Neural crest cell (in vitro differentiated cells): Measurements from ENCODE around the gene TMEM150A. TPM values are rescaled to one million over a fixed set of nuclear protein-coding genes. Genes with fewer than 3 reads are reported as not detected.
A peak's percentile ranks its signal among the peaks of the same experiment; 100 is the strongest.
"Not testable (repeated sequence)": the region's sequence is repeated elsewhere in the genome, so short reads cannot be mapped to it uniquely, and the experiment has no call there.

ENCODE experiments used
- DNase-seq: peaks from one replicate; pipeline ENCODE4 v3.0.0; 2021; ENCODE audit warnings: low read depth, mixed read lengths, low spot score
- H3K27ac Mint-ChIP-seq: one replicate; pipeline ENCODE4 v1.8.0; 2021; ENCODE audit warnings: mild to moderate bottlenecking, mixed read lengths; ENCODE audit not compliant: unreplicated experiment
- H3K27me3 Mint-ChIP-seq: 2 replicates; pipeline ENCODE4 v1.8.0; 2021; ENCODE audit warnings: low read depth, mild to moderate bottlenecking, mixed read lengths
- H3K36me3 Mint-ChIP-seq: 2 replicates; pipeline ENCODE4 v1.8.0; 2021; ENCODE audit warnings: low read depth, mild to moderate bottlenecking, mixed read lengths
- H3K4me1 Mint-ChIP-seq: 2 replicates; pipeline ENCODE4 v1.8.0; 2021; ENCODE audit warnings: mixed read lengths
- H3K4me3 Mint-ChIP-seq: one replicate; pipeline ENCODE4 v1.8.0; 2021; ENCODE audit warnings: mild to moderate bottlenecking, mixed read lengths
- H3K9me3 Mint-ChIP-seq: 2 replicates; pipeline ENCODE4 v1.8.0; 2021; ENCODE audit warnings: mixed read lengths
- total RNA-seq: library from RNA; stranded (reverse); gene quantifications from 2 replicates; pipeline ENCODE4 v1.2.1, GENCODE V29; 2021
- TF ChIP-seq, protein P1 (sequence below): fragments of 200-600 bp; sonication (generic); conservative IDR thresholded peaks from 2 replicates; pipeline ENCODE4 v1.5.0; 2021; ENCODE audit warnings: antibody characterized with exemption, mild to moderate bottlenecking

TMEM150A gene
- total RNA-seq, 1 donor from 2014 or later, result 20.9 TPM

DNA sequence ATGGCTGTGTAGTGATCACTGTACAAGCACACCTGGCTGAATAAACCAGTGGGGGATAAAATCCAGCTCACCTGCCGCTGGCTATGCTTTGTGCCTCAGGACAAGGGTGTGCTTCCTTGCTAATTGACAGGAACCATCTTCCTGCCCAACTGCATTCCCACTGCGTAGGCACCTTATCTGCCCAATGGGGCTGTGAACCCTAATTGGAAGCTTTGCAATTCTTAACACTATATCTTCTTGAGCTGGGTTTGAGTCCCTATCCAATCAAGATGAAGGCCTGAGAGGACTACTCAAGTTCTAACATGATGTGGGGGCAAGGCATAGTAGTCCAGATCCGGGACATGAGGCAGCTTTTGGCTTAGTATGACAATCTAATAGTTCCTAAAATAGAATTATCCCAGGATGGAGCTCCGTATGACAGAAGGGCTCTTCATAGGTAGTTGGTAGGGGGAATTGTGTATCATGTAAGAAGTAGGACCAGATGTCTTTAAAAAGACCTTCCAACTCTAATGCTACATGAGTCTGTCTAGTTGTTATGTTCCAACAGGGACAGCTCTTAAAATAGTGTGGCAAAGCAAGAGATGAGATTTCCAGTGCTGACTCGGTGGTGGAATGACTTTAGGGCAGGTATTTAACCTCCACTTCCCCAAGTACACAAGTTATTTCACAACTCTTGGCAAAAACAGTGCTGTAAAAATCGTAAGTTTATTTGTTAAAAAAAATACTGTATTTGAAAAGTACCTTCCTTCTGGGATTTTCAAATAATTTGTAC is 2.3 kb upstream of the TMEM150A start:
- TF ChIP-seq, protein P1, sequence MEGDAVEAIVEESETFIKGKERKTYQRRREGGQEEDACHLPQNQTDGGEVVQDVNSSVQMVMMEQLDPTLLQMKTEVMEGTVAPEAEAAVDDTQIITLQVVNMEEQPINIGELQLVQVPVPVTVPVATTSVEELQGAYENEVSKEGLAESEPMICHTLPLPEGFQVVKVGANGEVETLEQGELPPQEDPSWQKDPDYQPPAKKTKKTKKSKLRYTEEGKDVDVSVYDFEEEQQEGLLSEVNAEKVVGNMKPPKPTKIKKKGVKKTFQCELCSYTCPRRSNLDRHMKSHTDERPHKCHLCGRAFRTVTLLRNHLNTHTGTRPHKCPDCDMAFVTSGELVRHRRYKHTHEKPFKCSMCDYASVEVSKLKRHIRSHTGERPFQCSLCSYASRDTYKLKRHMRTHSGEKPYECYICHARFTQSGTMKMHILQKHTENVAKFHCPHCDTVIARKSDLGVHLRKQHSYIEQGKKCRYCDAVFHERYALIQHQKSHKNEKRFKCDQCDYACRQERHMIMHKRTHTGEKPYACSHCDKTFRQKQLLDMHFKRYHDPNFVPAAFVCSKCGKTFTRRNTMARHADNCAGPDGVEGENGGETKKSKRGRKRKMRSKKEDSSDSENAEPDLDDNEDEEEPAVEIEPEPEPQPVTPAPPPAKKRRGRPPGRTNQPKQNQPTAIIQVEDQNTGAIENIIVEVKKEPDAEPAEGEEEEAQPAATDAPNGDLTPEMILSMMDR, result no peak
- no peak overlapping the region for H3K27ac Mint-ChIP-seq
- H3K27me3 Mint-ChIP-seq, result no peaks in the 10 kb centered on the region

DNA sequence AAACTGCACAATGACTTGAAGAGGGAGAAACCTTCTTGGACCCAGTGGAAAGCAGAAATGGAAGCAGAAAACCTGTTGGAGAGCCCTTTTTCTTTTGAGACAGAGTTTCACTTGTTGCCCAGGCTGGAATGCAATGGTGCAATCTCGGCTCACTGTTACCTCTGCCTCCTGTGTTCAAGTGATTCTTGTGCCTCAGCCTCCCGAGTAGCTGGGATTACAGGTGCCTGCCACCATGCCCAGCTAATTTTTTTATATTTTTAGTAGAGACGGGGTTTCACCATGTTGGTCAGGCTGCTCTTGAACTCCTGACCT is 1.6 kb upstream of the TMEM150A start:
- not testable (repeated sequence) for H3K27ac Mint-ChIP-seq, H3K27me3 Mint-ChIP-seq, H3K36me3 Mint-ChIP-seq, H3K9me3 Mint-ChIP-seq, DNase-seq
- peaks cover 27% of the 10 kb centered on the region for H3K4me1 Mint-ChIP-seq
- peak overlapping the region; percentile 89 for H3K4me3 Mint-ChIP-seq

More for the DNA sequence above, 2.3 kb upstream of the TMEM150A start:
- Mint-ChIP-seq H3K9me3 (no peaks in the 10 kb centered on the region), H3K36me3 (no peaks in the 10 kb centered on the region), H3K4me3 (peak overlapping the region; percentile 89), H3K4me1 (peaks cover 27% of the 10 kb centered on the region)
- no peak for DNase-seq

DNA sequence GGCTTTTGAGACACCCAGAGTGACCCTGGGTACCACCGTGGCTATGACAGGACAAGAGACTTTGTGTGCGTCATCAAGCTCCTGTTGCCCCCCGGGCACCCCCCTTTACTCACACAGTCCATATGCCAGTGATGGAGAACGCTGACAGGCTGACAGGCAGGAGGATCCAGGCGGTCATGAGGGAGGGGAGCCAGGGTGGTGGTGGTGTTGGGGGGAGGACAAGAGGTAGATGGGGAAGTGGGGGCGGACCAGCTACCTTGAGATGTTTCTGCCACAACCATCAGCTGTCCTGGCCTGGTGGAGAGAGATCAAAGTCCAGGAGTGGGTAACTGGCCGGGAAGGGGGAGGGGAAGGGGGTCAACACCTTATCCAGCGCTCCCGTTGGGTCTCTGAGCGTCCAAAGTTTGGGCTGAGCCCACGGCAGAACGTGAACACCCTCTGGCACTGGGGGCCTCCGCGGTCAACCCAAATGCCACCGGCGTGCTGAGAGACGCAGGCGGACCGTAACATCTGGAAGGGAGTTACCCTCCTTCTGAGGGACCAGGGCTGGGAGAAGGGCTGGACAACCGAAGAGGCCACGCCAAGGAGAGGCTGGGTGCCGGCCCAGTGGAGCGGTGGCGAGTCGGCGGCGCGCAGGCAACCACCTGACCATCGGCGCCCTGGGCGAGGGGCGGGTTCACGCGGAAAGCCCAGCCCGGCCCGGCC is 575 bp downstream of the TMEM150A start:
- Mint-ChIP-seq H3K4me3 (peak overlapping the region; percentile 90), H3K27ac (peak overlapping the region; percentile 19), H3K27me3 (no peaks in the 10 kb centered on the region), H3K36me3 (no peaks in the 10 kb centered on the region), H3K9me3 (no peaks in the 10 kb centered on the region), H3K4me1 (peaks cover 24% of the 10 kb centered on the region)
- peak; percentile 32 for DNase-seq
- TF ChIP-seq, protein P1, result no peak

DNA sequence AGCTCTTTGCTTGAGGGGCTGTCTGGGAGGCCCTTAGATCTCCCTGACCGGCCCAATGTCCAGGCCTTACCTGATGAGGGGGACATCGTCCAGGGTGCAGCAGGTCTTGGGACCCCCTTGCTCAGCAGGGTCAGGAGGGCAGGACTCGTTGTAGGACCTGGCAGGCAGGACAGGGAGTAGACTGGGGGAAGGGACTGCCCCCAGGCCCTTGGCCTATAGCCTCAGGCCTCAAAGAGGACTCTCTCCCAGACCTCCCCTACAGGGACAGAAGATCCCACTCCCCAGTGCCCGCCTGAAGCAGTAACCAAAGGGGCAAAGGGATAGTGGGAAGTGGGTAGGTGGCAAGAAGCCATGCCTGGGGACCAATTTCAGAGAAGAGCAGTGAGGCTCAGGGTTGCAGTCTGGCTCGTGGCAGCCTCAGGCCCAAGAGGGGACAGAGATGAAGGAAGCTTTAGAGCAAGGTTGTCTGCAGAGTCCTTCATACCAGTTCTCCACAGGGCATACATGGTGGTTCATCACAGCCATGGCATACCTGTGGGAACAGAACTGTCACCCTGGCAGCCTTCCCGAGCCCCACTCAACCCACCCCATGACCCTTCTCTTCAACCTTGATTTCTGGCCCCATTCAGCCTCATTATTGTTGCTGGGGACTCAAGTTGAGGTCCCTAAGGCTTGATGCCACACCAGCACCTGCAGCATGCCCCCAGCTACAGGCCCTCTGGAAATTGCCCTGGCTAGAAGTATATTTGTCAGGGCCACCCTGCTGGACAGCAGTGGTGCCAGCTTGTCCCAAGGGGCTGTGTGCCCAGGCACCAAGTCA is 1.3 kb downstream of the TMEM150A start:
- Mint-ChIP-seq H3K4me1 (peaks cover 27% of the 10 kb centered on the region), H3K9me3 (no peaks in the 10 kb centered on the region), H3K27ac (no peak overlapping the region), H3K27me3 (no peaks in the 10 kb centered on the region), H3K36me3 (no peaks in the 10 kb centered on the region), H3K4me3 (peak overlapping the region; percentile 90)
- TF ChIP-seq, protein P1, result no peak
- DNase-seq, result no peak

DNA sequence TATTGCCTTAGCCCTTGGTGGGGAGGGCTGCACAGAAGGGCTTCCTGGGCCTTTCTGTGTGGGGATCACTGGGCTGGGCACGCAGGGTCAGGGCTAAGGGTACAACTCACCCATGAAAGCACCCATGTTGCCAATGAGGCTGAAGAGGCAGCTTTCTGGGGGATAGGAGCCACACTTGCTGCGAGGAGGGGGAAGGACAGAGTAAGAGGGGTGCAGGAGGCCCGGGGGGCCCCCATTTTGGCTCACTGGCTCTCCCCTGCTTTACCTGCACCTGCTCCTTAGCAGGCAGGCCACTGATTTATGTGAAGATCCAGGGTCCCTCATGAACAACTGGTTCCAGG is 2.3 kb downstream of the TMEM150A start:
- Mint-ChIP-seq H3K4me1 (peaks cover 32% of the 10 kb centered on the region), H3K4me3 (peak overlapping the region; percentile 90), H3K27ac (no peak overlapping the region), H3K9me3 (no peaks in the 10 kb centered on the region), H3K27me3 (no peaks in the 10 kb centered on the region), H3K36me3 (no peaks in the 10 kb centered on the region)
- DNase-seq, result no peak
- TF ChIP-seq, protein P1, result no peak
